NK-92 (cell line): ENCODE measurements around the gene C16orf95.

ENCODE experiments used
- DNase-seq: peaks from one replicate; lab custom pipeline; 2025; ENCODE audit not compliant: unreplicated experiment; lab: John Stamatoyannopoulos, UW

Gene C16orf95

DNA sequence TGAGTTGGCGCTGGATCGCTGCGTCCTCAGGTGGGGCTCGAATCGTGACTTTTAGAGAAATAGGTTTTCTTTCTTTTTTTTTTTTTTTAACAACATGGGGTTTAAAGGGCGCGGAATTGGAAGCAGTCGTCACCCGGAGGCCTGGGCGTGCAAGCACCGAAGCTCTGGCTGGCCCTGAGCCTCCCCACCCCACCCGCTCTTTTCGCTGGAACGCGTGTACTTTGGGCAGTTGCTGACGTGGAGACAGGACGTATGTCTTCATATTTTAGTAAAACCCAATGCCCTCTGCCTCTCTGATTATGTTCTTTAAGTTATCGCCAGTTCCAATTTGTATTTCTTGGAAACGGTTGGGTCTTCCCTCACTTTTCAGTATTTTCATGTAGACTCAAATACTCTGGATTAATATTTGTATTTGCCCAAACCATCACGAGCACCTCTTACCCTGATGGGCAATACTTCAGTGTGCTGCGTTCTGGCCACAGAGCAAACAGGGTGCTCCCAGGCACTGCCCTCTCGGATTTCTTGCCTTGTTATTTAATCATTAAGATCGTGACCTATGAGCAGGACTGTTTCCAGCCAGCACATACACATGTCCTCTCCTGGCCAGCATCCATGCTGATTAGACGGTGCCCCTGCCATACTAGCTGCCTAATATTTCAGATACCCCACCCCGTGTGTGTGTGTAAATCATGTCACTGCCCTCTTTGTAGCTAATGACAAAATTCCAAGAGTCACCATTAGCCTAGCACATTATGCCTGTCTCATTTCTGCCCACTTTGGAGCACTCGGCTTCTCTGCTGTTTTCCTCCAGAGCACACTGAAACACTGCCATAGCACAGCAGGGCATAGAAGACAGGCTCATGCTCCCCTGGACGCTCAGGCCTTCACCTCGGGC, 805 bp upstream of the C16orf95 start:
- no peak for DNase-seq

DNA sequence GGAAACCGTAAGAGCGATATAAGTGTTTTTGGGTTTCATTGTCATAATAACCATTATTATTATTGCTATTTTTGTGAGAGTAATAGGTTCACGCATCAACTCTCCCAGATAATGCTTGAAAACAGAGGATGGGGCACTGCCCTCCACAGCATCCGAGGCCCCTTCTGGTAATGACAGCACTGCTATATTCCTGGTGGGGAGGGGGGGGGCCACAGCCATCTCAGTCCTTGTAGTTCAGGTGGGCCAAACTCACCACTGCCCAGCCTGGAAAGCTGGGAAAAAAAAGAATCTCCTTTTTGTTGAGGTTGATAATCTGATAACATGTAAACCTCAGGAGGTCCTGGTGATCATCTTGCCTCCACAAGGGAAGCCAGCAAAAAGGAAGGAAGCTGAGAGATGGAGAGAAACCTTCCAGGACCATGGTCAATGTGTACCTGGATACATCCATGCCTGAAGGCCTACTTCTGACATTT, 706 bp downstream of the C16orf95 start:
- DNase-seq = no peak

GRCh38 chr16:87314990-87315420, 2.2 kb downstream of the C16orf95 start:
- no peak for DNase-seq

- no peak for DNase-seq
These were observed 5.2 kb downstream of the C16orf95 start for GRCh38 chr16:87312008-87312407.

GRCh38 chr16:87311387-87311786, 5.8 kb downstream of the C16orf95 start:
- no peak for DNase-seq

DNA sequence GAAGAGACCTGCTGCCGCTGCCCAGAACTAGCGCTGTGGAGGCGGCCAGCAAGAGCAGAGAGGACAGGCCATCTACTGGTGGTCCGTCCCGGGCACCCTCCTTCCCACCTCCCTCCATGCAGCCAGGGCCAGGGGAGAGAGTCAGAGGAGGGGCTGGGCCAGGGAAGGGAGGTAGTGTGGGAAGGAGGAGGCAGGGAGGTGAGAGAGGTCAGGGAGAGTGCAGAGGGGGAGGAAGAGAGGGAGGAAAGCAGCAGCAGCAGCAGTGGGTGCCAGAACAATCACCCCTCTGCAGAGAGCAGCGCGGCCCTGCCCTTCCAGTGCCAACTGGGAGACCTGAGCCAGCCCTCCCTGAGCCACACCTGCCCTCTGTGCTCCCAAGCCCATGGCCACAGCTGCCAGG, 6.6 kb downstream of the C16orf95 start:
- no peak for DNase-seq

DNA sequence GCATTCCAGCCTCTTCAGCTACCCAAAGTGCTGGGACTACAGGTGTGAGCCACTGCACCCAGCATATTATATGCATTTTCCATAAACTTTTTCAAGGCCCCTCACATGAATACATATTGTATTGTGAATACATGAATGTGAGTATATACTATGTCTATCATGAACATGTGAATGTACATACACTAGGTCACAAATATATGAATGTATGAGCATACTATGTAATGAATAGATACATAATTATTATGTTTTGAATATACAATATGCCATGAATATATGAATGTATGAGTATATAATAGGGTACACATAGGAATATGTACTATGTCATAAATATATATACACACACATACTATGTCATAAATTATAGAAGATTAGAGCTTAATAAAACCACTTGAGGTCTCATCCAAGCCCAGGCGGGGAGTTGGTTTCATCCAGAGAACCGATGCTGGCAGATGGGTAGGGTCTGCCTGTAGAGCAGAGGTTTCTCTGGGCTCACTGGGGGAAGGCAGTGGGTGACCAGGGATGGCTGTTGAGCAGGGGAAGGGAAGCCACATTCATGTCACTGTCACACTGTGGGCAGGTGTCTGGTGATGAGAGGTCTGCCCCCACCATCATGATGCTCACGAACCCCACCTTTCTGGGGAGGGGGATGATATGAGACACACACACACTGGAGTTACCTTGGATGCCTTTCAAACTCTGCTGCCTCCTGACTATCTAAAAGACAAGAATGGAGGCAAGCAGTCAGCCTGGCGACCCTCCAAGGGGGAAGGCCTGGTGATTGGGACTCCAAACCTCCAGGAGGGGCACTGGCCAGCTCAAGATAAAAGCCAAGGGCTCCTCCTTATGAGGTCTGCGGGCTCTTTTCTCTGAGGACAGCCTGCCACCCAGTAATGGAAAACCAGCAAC, 7.3 kb downstream of the C16orf95 start:
- DNase-seq = no peak

DNA sequence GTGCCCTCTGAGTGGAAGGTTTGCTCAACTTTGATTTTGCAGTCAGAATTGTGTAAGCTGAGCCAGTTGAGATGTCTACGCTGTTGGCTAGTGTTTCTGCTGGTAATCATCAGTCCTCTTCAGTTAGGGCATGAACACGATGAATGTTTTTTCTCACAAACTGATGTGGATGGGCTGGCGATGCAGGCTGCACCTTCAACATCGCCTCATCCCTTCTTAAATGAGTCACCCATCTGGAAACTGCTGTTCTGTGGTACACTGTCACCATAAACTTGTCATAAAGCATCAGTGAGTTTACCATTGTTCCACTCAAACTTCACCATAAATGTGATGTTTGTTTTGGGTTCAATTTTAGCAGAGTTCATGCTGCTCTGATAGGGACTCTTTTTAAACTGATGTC, 8.4 kb downstream of the C16orf95 start:
- DNase-seq = no peak

DNA sequence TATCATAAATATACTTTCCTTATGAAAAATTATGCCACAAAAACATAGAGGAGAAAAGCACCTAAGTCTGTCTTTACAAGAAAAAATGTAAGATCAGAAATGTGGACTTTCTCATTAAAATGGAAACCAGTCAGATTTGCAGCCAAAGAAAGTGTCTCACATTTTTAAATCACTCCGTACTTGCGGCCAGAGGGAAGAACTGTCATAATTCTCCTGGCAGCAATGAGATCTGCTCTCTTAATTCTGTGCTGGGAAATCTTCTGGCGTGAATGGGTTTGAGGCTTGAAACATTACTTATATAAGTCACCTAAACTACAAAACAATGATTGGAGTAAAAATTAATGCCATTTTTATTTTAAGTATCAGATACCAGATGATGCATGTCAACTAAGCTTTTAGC, 10.7 kb downstream of the C16orf95 start:
- DNase-seq = no peak

DNA sequence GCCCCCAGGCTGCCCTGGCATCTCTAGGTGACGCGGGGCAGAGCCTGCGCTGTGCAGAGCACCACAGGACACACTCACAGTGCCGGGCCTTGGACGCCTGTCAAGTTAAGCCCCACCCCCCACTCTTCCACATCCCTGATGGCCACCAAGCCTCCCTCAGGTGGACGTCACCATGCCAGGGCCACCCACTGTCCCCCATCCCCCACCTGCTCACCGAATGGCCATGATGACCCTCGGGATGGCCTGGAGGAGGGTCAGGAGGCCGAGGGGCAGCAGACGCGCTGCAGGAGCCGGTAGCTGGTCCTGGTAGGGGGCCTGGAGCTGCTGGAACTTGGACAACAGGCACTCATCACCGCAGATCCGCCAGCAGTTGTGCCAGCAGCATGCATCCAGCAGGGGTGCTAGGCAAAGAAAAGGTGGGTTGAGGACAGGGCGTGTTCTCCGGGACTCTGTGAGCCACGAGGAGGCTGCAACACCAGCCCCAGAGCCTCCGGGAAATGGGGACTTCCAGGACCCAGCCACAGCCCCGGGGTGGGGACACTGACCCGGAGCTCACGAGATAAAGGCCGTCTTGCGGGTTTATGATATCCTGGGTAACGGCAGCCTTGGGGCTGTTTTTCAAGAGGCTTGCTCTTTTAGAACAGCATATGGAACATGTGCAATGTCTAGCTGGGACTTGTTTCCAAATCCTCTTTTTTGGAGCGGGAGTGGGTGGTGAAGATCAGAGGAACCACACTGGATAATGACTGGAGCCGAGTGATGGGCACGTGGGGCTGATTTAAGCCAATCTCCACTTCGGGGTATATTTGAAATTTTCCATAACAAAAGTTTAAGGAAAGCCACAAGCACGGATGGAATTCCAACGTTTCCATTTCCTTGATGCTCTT, 11.4 kb downstream of the C16orf95 start:
- no peak for DNase-seq

DNA sequence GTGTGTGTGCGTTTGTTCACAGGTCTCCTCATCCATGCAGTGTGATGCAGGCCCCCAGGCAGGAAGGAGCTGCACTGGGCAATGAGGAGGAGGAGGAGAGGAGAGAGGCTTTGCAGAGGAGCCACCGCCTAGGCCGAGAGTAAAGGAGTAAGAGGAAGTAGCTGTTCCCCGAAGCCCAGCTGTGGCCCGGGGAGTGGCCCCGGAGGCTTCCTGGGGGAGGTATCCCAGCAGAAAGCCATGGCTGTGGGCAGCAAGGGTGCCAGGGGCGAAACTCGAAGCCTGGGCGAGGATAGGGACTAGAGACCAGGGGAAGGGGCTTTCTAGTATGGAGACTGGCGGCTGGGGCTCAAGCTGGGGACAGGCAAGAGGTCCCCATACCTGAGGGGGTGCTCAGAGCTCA, 12.2 kb downstream of the C16orf95 start:
- DNase-seq = no peak

GRCh38 chr16:87303962-87304521, 13.2 kb downstream of the C16orf95 start:
- no peak for DNase-seq

DNA sequence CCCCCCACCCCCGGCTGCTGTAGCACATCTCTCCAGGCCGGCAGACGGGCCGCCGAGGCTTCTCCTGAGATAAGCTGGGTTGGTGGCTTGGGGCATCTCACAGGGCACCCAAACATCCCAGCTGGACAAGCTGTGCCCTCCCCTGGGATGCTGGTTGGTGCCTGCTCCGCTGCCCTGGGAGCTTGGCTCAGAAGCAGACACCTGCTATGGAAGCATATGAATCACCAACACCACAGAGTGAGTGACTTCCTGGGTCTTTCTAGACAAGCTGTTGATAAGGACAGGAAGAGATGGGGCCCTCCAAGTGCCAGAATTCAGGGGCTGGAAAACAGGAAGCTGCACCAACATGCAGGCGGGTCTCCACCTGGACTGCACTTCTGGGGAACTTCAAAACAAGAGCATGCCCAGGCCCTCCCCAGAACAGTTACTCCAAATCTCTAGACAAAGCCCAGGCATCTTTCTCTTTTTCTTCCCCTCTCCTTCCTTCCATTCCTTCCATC, 13.7 kb downstream of the C16orf95 start:
- no peak for DNase-seq

DNA sequence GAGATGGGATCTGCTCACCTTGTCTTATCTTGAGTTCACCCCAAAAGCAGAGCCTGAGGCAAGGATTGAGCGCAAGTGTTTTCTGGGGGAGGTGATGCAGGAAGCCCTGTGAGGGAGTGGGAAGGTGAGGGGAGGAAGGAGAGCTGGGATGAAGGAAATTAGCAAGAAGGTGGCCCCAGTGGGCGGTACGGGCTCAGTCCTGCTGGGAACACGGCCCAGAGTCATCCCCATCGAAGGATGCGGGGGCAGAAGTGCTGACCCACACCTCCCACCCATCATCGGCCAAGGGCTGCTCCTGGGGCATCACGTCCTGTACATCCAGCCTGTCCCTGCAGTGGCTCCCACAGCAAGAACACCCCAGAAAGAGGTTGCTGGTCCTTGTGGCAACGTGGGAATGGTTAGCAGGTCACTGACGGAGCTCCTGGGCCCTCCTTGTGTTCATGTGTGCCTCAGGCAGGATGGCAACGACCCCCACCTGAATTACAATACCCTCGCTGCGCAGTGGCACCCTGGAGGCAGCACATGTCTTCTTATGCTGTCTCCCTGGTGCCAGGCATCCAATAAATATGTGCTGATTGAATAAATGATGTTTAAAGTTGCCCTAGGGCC, 18.2 kb downstream of the C16orf95 start:
- no peak for DNase-seq

- DNase-seq = no peak
These were observed 19.1 kb downstream of the C16orf95 start for GRCh38 chr16:87297918-87298631.

DNA sequence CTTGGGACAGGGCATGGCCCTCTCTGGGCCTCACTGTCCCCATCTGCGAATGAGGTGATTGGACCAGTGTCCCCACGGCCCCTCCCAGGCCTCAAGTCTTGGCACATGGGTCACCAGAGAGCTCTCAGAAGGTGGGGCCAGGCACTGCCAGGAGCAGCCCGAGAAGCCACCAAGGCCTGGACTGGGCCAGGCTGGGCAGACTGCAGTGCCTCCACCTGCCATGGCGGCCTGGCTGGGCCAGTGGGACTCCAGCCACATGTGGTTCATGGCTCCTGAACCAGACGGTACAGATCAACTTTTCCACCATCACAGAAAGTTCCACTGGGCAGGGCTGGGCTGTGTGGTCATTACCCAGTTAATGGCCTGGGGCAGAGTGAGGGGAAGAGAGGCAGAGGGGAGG, 19.8 kb downstream of the C16orf95 start:
- no peak for DNase-seq

DNA sequence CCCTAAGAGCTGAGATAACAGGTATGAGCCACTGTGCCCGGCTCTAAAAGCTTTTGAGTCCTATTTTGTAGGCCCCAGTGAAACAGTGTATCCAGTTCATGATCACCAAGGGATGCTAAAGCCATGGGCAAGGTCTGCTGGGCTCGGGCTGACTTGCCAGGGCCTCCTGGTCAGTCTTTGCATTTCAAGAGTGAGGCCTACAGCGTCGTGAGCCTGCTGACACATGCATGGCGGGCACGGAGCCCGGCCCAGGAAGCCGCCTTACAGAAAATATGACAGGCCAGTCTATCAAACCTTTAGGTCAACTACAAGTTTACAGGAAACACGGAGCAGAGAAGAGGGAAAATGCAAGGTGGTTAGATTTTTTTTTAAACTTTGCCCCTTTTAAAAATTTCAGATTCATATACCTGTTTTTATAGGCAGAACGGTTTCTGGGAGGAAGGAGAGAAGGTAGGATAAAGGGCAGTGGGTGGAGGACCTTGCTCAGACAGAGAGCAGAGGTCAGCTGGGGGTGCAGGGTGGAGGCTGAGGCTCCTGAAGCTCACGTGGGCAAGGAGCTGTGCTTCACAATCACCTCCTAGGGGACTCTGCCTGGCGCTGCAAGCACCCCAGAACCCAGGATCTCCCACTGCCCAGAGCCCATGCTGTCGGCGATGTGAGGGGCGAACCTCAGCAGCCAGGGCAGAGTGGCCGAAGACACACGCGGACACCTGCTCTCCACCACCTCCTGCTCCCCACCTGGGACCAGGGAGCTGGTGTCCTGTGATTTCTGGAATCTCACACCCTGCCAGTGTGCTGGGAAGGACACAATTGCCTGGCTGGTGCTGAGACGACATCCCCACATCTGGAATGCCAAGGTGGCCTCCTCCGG, 21.3 kb downstream of the C16orf95 start:
- DNase-seq = no peak

DNA sequence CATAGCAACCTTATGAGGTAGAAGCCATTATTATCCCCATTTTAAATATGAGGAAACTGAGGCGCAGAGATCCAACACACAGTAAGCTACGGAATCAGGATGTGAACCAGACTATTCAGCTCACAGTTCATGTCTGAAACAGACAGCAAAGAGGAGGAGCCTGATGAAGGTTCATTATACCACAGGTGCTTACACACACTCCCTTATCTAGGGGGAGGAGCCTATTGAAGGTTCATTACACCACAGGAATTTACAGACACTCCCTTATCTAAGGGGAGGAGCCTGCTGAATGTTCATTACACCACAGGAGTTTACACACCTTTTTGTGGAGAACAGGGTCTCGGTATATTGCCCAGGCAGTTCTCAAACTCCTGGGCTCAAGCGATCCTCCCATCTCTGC, 21.9 kb downstream of the C16orf95 start:
- DNase-seq = no peak
